Measurements from ENCODE around the gene ZPR1. TPM values are rescaled to one million over a fixed set of nuclear protein-coding genes. Genes with fewer than 3 reads are reported as not detected.

Gene ZPR1
- total RNA-seq, 1 donor from 2014 or later, result 61.4 TPM

- DNase-seq (ENCODE audit: low spot score), result no peak
Observed at GRCh38 chr11:116750070-116750718, 37.6 kb downstream of the ZPR1 start.

GRCh38 chr11:116742104-116742503 lies 45.7 kb downstream of the ZPR1 start:
- no peak for DNase-seq (ENCODE audit: low spot score)

DNA sequence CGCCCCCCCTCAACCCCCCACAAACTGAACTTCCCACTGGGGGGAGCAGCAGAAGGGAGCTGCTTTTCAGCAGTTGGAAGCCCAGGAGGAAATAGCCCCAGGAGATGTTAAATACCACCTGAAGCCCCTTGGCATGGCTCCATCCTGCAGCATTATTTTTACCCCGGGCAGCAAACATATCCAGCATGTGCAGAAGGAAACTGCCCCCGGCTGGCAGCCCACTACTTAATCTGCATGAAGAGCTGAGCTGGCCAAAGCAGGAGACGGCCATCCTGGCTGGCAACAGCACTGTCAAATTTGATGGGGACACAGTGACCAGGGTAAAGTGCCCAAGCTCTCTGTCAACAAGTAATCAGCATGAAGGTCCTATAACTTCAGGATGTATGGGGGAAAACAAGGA lies 47.1 kb downstream of the ZPR1 start:
- DNase-seq (ENCODE audit: low spot score), result no peak

DNA sequence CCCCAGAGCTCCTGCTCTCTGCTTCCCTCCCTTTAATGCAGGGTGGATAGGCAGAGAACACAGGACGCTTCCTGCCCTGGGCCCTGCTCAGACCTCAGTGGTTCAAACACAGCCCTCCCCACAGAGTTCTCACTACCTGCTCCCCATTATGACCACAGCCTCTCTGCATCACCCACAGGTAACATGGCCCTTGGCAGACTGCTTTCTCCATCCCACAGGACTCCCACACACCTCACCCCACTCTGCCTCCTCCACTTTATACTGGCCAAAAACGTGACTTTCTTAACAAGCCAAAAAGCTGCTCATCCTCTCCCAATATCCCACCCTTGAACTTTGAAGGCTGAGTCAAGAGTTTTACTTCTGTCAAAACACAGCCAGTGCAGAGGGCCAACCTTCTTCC lies 48.8 kb downstream of the ZPR1 start:
- no peak for DNase-seq (ENCODE audit: low spot score)

DNA sequence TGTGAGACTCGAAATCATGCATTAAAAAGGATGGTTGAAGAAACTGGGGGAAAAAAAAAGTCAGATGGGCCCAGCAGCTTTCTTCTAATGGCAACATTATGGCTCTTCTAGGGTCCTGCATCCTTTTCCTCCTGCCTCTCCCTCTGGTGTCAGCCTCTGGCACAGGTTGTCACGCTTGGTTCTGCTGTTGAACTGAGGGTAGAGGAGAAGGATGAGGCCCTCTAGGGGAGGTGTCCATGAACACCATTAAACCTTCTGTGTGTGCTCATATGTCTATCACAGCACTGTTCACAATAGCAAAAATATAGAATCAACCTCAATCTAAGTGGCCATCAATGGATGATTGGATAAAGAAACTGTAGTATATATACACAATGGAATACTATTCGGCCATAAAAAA lies 51.1 kb downstream of the ZPR1 start:
- no peak for DNase-seq (ENCODE audit: low spot score)

GRCh38 chr11:116733969-116734508 lies 53.8 kb downstream of the ZPR1 start:
- no peak for DNase-seq (ENCODE audit: low spot score)

DNA sequence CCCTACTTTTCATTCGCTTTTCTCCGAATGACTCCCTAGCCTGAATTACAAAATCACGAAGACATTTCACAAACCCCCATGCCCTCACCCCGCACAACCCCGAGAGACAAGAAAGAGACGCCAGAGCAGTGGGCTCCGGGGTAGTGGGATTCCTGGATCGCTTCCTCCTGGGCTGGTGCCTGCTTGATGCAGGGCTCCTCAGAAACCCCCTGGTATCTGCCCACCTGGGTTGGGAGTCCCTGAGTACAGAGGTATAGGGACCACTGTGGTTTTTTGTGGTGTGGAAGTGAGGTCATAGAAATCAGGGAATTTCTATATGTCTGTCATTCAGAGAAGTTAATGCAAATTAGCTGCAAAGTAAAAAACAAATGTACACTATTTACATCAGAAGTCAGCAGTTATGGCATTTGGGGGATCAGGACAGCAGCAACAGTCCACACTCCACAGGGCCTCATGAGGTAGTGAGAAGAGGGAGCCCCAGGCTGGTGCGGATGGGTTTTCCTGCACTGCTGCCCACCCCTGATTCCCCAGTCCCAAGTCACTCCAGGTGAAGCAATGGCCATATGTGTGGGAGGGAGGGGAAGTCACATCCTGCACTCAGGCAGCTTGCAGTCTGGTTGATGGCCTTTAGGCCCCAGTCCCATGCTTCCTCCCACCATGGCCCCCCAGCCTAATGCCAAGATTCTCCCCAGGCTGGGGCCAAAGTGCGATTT lies 54.6 kb downstream of the ZPR1 start:
- DNase-seq (ENCODE audit: low spot score), result no peak

- DNase-seq (ENCODE audit: low spot score), result peak; percentile 60
Observed at GRCh38 chr11:116732271-116733042, 55.4 kb downstream of the ZPR1 start.

DNA sequence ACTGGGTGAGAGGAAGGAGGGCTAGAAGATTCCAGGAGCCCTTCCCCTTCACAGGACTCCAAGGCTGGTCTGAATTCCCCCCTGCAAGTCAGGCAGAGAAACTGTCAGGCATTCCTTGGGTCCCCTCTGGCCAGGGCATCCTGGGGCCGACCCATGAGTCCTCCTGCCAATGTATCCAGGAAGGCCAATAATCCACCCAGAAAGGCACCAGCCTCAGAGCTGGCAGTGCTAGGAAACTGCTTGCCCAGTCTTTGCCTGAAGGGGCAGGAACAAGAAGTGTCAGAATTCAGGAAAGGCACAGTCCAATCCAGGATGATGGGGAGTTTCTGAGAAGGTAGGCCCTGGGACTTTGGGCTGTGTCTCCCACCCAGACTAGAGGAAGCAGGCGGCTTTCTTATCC lies 56.0 kb downstream of the ZPR1 start:
- no peak for DNase-seq (ENCODE audit: low spot score)

GRCh38 chr11:116731097-116731761 lies 56.6 kb downstream of the ZPR1 start:
- DNase-seq (ENCODE audit: low spot score), result no peak

- no peak for DNase-seq (ENCODE audit: low spot score)
Observed at GRCh38 chr11:116730601-116731000, 57.2 kb downstream of the ZPR1 start.

- DNase-seq (ENCODE audit: low spot score), result no peak
Observed at GRCh38 chr11:116730241-116730561, 57.6 kb downstream of the ZPR1 start.

GRCh38 chr11:116729501-116730240 lies 58.2 kb downstream of the ZPR1 start:
- no peak for DNase-seq (ENCODE audit: low spot score)

DNA sequence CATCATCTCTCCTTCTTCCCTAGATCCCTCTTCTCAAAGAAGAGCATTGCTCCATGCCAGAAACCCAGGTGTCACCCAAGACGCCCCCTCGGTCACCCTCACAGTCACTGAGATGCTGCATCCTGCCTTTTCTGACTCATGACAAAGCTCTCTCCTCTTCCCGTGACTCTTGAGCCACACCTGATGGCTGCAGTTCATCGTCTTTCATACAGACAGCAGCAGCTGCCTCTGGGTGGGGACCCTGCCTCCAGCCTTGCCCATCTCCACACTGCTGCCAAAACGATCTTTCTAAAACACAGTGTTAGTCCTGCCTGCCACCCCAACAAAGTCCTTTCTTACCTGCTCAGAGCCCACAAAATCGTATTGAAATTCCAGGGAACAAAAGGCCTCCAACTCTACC lies 59.8 kb downstream of the ZPR1 start:
- DNase-seq (ENCODE audit: low spot score), result no peak

- DNase-seq (ENCODE audit: low spot score), result no peak
Observed at GRCh38 chr11:116725434-116726221, 62.2 kb downstream of the ZPR1 start.

DNA sequence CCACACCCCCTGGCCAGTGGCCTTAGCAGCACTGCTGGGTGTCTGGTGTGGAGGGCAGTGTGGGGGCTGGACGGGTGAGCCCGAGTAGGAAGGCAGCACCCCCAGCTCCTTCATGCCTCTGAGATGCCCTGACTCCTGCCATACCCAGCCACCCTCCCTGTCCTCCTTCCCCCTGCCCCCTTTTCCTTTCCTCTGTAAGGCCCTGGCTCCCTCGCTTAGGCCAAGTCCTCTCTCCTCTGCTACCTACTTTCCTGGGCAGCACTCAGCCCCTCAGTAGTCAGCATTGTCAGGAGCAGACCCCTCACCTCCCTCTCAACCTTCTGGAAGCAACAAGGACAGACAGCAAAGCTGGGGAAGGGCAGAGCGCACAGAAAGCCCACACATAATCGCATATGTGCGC lies 63.0 kb downstream of the ZPR1 start:
- no peak for DNase-seq (ENCODE audit: low spot score)

Data from ureter (tissue), 1 donor.